HG03432 (cell line): ENCODE results near the gene PLD4.
"Not testable (repeated sequence)": the region's sequence is repeated elsewhere in the genome, so short reads cannot be mapped to it uniquely, and the experiment has no call there.

Experiments
- ATAC-seq: cut with Tn5 transposase; IDR thresholded peaks from one replicate; pipeline ENCODE4 v1.9.1; 2021; ENCODE audit warnings: mild to moderate bottlenecking, moderate library complexity; ENCODE audit not compliant: unreplicated experiment

PLD4 gene

GRCh38 chr14:104885973-104886689 is 38.5 kb upstream of the PLD4 start:
- no peak for ATAC-seq

GRCh38 chr14:104886690-104887622 is 37.7 kb upstream of the PLD4 start:
- no peak for ATAC-seq

GRCh38 chr14:104887623-104888488 is 36.8 kb upstream of the PLD4 start:
- ATAC-seq = no peak

- no peak for ATAC-seq
These were observed 35.9 kb upstream of the PLD4 start for GRCh38 chr14:104888489-104889374.

GRCh38 chr14:104889375-104889757 is 35.3 kb upstream of the PLD4 start:
- ATAC-seq = no peak

GRCh38 chr14:104890292-104890691 is 34.4 kb upstream of the PLD4 start:
- ATAC-seq = not testable (repeated sequence)

- ATAC-seq = no peak
These were observed 33.5 kb upstream of the PLD4 start for GRCh38 chr14:104891121-104891551.

- no peak for ATAC-seq
These were observed 32.8 kb upstream of the PLD4 start for GRCh38 chr14:104891664-104892530.

- ATAC-seq = no peak
These were observed 31.9 kb upstream of the PLD4 start for GRCh38 chr14:104892531-104893434.

GRCh38 chr14:104893435-104894207 is 31.1 kb upstream of the PLD4 start:
- ATAC-seq = no peak

- no peak for ATAC-seq
These were observed 30.1 kb upstream of the PLD4 start for GRCh38 chr14:104894331-104895206.

GRCh38 chr14:104895207-104895785 is 29.4 kb upstream of the PLD4 start:
- no peak for ATAC-seq

GRCh38 chr14:104895786-104896661 is 28.7 kb upstream of the PLD4 start:
- no peak for ATAC-seq

GRCh38 chr14:104897330-104898194 is 27.1 kb upstream of the PLD4 start:
- ATAC-seq = no peak
